GM12873 (cell line): ENCODE results near the gene ADORA2B.

Experiments used
- TF ChIP-seq, protein P1 (sequence below): IDR thresholded peaks from 2 replicates; pipeline ENCODE4 v1.5.1; 2012; ENCODE audit warnings: low read depth, mild to moderate bottlenecking, moderate library complexity, low read length, control low read depth; ENCODE audit not compliant: insufficient read depth; ENCODE audit errors: missing control alignments

The ADORA2B gene

DNA sequence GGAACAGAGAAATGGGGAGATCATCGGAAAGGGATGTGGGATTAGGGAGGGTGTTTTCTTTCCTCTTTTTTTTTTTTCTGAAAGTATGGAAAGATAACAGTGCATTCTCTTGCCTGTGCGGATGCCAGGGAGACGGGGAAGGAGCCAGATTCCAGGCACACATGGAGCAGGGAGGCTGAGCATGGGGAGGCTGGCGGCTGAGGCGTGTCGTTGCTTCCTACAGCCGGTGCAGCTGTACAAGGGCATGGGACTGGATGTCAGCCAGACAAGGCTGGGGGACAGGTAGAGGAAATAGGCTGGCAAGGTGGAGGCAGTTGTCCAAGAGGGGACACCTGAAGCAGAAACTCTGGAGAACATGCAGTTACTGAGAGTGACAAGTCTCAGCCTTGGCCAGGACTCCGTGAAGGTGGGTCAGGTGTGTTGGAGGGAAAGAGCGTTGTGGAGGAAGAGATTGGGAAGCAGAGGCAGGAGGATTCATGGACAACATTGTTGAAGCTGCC lies 16.6 kb upstream of the ADORA2B start:
- TF ChIP-seq, protein P1, sequence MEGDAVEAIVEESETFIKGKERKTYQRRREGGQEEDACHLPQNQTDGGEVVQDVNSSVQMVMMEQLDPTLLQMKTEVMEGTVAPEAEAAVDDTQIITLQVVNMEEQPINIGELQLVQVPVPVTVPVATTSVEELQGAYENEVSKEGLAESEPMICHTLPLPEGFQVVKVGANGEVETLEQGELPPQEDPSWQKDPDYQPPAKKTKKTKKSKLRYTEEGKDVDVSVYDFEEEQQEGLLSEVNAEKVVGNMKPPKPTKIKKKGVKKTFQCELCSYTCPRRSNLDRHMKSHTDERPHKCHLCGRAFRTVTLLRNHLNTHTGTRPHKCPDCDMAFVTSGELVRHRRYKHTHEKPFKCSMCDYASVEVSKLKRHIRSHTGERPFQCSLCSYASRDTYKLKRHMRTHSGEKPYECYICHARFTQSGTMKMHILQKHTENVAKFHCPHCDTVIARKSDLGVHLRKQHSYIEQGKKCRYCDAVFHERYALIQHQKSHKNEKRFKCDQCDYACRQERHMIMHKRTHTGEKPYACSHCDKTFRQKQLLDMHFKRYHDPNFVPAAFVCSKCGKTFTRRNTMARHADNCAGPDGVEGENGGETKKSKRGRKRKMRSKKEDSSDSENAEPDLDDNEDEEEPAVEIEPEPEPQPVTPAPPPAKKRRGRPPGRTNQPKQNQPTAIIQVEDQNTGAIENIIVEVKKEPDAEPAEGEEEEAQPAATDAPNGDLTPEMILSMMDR = no peak

DNA sequence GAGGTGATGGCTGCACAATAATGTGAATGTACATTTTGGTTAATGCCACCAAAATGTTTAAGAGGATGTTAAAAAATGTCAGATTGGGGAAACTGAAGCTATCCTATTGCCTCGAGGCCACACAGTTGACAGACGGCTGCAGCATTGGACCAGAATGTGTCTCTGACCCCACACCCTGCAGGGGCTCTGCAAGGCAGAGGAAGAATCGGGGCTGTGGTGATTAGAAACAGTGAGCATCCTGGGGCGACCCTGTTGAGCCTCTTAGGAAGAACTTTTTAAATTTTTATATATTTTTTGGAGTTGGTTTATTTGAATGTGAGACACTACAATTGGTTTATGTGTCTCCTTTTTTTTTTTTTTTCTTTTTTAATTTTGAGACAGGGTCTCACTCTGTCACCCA lies 15.0 kb upstream of the ADORA2B start:
- TF ChIP-seq, protein P1 = no peak

- TF ChIP-seq, protein P1 = no peak
Observed at GRCh38 chr17:15930426-15930825, 14.5 kb upstream of the ADORA2B start.

GRCh38 chr17:15931394-15931793 lies 13.5 kb upstream of the ADORA2B start:
- TF ChIP-seq, protein P1 = no peak

DNA sequence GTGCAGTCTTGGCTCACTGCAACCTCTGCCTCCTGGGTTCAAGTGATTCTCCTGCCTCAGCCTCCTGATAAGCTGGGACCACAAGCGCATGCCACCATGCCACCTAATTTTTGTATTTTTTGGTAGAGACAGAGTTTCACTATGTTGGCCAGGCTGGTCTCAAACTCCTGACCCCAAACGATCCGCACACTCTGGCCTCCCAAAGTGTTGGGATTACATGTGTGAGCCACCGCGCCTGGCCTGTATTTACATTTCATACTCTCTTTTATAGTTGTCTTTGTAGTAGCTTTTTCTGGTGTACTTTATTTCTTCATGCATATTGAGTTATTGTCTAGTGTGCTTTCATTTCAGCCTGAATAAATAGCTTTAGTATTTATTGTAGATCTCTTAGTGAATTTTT lies 10.1 kb upstream of the ADORA2B start:
- TF ChIP-seq, protein P1 = no peak

- TF ChIP-seq, protein P1 = no peak
Observed at GRCh38 chr17:15935891-15936290, 9.0 kb upstream of the ADORA2B start.

DNA sequence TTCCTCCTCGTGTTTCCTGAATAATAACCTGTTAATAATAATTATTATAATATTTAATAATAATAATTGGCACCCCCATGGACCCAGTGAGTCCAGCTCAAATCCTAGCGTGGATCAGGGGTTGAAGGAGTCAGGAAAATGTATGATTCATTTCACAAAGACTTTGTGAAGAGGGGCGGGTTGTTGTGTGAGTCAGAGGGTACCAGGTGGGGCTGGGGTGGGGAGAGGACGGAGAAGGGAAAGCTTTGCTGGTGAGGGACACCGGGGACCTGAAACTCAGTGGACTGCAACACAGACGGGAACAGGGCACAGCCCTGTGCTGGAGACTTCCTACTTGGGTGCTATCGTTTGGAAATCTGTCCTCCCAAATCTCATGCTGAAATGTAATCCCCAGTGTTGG lies 3.1 kb upstream of the ADORA2B start:
- TF ChIP-seq, protein P1 = no peak
